NCI-H146 (cell line): ENCODE data around the gene IFNK.

Source experiments
- DNase-seq: peaks from one replicate; lab custom pipeline; 2025; lab: John Stamatoyannopoulos, UW

IFNK gene

DNA sequence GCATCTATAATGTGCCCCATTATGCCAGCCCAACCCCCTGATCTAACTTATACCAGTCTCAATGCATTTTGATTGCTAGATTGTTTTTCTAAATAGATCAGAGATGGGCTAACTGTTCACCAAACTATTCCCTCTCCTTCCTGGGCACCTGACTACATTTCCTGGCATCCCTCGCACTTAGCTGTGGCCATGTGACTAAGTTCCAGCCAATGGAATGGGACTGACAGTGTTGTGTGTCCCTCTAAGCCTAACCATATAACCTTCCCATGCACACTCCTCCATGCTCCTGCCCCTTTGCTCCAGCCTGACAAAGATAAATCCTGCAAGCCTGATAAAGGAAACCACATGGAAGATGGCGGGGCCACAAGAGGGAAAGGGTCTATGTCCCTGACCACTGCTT is 12.3 kb upstream of the IFNK start:
- DNase-seq: no peak

DNA sequence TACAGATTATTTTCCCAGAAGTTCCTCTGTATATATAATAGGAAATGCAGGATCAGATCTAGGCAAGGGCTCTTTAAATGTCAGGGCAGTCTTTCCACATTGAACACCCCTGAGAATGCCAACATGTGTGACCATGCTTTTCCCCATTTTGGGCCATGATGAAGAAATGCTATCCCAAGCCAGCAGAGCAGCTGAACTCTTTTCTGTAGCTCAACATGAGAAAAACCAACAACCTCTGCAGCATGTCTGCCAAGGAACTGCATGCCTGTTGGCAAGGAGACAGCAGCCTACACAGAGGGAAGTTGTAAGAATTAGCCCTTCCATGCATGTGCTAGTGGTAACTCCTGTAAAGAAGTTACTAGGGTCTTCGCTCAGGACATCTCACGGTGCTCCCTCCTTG is 9.5 kb upstream of the IFNK start:
- no peak for DNase-seq

DNA sequence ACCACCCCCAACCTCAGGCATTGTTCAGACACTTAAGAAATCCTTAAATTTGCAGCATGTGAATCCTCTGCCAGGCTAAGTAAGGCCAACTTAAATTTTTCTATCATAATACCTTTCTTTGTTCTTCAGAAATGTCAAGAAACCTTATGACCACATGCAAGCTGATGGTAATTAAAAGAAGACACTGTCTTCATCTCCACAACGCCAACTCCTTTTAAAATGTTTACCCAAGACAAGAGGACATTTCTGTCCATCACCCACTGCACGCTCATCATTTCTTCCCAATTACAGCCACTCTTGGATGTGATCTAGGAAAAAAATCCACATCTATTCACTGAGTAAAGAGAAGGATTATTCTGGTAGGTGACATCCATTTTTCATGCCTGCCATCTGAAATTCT is 6.1 kb upstream of the IFNK start:
- no peak for DNase-seq

DNA sequence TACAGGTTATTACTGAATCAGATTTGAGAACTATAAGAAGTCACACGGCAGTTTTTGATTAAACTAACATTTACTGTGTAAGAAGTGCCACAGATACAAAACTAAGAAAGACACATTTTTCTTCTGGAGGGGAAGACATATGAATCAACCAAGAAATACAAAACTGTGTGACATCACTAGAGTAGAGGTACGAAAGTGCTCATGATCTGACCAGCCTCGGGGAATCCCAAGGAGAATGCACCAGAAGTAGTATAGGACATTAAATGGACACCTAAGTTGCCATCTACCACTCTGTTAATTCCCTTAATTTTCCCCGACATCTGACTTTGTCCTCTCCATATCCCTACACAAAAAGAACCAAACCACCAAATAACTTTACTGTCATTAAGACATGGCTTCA is 5.3 kb upstream of the IFNK start:
- no peak for DNase-seq

DNA sequence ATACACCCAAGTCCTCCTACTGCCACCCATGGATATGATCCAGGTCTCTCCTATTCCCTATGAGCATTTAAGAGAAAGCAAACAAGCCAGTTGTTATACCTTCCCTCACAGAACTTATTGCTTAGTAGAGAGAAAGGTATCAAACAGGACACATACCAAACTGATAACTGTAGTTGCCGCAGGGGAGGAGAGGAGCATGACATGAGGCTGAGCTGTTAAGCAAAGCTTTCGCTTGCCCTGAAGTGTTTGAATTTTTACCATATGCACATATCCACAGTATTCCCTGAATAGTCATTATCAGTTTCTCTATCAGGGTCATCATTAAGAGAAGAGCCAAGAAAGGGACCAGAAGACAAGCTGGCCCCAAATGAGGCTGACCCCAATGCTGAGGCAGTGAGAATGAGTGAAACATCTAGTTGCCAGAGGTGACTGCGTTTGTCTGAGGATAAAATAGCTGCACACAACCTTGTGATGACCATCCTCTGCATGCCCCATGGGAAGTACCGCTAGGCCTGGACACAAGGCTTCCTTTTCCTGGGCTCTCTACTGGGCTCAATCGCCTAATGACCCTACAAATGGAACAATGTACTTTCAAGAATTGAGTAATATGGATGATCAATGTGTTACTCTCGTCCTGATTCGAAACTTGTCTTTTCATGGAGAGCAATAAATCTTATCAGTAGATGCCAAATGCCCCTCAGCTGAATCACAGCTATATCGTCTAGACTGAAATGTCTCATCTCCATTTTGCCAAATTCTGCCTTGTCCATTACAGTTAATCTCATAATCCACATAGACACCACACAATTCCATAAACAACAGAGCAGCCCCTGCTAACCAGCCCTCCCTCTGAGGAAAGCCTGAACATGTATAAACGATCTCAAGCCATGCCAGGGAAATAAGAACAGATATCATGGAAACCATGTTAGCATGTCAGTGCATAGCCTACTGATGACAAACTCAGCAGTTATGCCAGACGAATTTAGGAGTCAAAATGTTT is 4.3 kb upstream of the IFNK start:
- no peak for DNase-seq

DNA sequence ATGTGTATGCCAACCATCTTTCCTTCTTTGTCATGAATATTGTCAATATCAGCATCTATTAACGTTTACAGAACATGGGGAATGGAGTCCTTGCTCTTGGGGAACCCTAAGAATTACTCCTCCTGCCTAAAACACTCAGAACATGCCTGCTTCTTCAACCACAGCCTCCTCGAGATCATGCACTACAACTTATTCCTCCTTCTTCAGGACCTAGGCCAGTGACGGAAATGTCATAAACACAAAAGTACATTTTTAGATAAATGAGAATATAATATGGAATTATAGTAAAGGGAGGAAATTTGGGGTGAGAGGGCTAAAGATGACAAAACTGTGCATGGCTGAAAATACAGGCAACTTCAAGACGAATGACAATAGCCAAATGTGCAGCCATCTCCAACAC is 3.1 kb upstream of the IFNK start:
- no peak for DNase-seq

DNA sequence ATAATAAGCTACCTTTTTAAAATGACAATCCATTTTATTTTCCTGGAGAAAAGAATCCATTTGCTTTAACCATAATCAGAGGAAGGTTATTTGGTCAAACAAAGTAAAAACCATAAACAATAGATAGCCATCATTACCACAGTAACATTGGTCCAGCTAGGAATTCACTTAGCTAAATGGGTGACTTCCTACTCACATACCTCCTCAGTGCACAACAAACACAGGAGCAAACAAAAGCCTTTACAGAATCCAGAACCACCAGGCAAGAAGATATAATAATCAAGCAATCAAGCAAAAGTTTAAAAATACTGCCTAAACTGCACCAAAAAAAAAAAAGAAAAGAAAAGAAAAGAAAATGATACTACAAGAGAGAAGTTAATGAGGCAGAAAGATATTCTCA is 949 bp upstream of the IFNK start:
- no peak for DNase-seq

DNA sequence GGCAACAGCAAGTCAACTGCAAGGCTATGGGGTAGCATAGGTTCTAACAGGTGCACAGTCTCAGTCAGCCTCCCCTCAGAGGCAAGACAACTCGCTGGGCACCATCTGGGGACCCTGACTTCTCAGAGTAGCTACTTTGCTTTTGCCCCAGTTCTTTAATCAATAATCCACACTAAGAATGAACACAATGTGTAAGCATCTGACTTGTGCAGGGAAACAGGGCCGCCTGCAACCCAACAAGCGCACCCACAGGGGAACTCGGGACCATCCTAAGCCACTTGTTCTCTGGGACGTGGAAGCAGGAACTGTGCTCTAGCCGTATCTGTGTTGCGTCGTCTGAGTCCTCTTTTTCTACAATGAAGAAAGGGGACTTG is 3.6 kb downstream of the IFNK start:
- DNase-seq: no peak

DNA sequence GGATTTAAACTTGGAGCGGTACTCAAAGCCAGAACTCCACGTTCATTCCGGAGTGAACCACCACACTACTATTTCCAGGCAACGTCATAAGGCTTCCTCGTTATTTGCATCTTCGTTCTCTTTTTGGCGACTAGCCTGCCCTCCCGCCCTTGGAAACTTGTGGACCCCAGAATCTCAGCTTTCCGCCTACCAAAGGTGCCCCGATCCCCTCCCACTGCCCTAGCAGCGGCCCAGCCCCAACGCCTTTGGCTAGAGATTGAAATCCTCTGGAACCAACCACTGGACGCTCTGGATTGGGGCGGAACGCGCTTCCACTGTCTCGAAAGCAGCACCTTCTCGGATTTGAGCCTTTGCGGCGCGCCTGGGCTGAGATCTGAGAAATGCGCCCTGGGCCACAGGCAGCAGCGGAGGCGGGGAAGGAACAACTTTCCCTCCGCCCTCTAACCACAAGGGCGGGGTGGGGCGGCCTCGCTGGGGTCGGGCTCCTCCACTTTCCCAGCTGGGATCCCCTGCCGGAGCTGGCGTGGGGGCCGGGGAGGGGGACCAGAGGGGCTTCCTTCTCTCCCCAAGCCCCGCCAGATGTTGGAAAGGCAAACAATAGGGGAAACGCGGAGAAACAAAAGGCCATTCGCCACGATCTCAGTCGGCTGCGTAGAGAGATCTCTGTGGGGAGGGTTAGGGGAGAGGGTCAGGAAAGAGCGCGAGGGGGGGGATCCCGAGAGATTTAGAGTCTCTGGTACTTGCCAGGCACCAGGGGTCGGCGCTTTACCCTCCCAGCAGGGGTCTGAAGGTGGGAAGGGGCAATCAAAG is 4.2 kb downstream of the IFNK start:
- no peak for DNase-seq

DNA sequence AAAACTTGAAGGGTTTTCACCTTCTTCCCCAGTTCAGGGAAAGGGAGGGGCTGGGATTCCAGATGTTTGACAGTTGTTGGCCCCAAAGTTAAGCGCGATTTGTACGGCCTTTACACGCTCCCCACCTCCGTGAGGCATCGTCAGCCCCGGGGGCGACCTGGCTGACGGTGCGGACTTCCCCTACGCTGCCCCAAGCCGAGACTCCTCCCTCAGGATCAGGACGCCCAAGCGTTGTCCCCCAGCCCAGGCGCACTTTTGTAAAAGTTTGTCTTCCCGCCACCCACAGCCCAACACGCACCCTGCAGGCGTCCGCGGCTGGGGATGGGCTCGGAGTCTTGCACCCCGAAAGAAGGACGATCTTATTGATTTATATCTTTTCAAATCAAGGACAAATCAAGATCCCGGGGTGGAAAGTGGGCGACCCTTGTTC is 4.8 kb downstream of the IFNK start:
- peak; percentile 58 for DNase-seq

DNA sequence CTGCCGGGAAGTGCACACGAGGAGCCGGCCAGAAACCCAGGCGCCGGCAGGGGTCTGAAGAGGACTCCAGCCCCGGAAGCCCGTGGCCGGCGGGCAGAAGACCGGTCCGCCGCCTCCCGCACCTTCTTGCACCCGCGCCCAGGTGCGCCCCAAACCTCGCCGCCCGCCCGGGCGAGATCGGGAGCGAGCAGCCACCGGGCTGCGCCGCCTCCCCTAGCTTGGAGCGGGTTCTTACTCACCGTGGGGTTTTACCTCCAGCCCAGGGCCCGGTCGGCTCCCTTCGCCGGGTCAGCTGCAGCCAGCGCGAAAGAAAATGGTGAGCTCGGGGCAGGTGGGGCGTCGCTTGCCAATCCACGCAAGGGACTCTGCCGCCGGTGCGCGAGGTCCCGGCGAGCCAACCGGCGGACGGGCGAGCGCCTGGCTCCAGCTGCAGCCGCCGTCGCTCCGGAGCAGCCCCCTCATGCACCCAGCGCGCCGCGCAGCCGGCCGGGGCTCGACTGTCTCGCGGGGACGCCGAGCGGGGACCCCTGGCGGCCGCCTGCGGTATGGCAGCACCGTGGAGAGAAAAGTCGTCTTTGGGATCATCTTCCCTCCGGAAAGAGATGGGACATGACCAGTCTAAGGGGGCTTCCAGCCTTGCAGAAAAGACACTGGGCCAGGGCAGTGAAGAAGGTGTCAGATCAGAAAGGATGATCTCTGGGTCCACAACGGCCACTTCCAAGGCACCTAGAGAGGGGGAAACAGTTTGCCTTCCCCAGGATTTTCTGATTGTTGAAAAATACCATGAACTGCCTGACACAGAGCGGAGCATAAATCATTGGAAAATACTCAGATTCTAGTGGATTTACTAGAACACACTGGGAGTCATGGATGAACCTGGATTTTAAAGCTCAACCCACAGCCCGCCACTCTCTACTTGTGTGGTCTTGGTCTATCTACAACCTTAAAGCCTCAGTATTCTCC is 5.5 kb downstream of the IFNK start, which contains the start of gene MOB3B:
TSS of gene MOB3B (minus strand) at position 499 of the 963 bp plus-strand sequence. CDS start 74,264 bp downstream, outside the sequence.
- DNase-seq: peak; percentile 85

DNA sequence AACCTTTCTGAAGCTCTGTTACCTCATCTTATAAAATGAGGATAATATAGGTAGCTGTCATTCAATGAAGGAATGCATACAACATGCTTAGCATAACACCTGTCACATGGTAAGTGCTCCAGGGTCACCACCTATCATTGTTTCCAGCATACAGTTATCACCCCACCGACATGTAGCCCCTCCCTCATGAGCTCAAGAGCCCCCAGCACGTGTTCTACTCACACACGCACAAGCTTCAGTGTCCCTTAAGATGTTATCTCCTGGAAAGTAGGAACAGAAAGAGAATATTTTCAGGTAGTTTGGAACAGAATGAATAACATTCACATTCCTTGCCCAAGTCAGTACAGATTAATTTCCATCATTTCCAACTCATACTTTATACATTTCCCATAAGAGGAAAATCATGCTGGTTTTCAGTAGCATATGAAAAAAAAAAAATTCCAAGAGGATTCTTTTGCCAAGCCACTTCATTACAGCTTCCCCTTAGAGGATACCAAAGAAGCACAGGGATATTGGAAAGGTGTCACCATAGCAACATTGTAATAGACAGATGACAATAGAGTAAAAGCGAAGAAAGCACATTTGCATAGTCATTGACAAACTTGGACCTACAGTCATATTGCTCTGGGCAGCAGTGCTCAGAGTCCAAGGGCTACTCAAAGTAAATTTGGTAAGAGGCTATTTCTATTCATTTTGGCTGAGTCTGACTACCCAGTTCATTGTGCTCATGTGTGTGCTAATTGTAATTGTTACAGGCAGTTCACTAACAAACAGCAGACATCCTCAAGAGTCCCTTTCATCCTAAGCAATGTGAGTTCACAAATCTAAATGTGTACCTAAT is 7.0 kb downstream of the IFNK start:
- no peak for DNase-seq

DNA sequence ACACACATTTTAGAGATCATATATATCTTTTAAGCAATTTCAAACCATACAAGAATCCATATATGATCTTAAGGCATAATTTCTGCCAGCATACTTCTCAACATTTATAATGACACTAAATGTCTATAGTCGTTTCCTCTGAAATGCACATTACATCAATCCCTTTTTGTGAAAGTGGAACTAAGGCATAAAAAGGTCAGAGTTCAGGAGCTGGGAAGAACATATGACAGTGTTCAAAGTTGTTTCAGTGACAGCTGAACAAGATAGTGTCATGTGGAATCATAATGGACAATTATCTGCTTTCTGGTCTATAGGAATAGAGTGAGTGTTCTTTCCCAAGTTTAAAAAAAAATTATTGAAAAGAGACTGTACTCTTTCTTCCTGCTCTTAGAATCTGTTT is 8.0 kb downstream of the IFNK start:
- no peak for DNase-seq

DNA sequence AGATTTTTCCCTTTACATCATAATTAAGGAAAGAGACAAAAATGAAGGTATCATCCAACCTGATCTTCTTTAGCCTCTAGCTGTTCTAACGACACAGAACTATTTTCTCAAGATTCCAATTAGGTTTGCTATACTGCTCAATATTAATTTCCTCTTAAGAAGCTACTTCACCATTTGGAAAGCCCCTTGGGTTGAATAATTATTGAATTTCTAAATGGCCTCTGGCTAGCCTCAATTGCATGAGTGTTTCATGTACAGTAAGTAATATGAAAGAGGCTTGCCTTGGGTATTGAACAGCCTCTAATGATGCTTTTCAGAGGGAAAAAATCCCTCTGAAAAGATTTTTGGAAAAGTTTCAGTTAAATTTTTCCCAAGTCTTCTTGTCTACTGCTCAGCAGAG is 9.2 kb downstream of the IFNK start:
- no peak for DNase-seq

DNA sequence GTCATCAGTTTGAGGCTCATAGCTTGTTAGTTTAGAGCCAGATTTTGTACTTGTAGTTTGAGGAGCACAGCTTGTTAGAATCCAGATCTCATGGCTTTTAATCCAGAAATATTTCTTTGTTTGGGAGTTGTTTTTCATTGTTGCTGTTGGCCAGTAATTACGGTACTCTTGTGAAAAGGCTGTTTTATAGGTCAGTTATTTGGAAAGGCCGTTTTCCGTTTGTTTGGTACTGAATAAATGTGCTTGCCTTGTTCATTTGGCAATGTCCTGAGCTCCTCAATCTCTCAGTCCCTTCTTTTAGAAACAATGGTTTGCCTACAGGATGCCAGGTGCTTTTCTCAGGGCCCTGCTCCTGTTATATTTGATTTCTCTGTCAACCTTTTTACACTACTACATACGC is 10.0 kb downstream of the IFNK start:
- no peak for DNase-seq

DNA sequence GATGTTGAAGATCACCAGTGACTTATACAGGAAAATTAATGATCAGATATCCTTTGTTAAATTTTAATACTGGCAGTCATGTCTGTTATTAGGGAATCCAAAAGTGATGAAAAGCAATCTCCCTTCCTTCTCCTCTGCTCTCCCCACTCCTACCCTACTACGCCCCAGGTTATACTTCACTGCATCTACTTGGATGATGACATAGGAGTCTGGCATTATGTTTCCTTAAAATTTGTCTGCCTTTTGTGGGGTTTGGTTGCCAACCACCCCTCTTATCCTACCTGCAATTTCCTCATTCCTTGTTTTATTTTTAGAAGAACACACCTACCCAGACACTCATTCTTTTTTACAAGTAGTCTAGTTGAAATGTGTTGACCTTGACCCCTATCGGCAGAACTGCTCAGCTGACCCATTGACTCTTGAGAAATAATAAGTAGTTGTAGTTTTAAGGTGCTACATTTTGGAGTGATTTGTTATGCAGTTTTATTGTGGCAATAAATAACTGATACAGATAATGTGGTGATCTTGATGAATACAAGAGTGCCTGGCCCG is 10.6 kb downstream of the IFNK start:
- DNase-seq: no peak

DNA sequence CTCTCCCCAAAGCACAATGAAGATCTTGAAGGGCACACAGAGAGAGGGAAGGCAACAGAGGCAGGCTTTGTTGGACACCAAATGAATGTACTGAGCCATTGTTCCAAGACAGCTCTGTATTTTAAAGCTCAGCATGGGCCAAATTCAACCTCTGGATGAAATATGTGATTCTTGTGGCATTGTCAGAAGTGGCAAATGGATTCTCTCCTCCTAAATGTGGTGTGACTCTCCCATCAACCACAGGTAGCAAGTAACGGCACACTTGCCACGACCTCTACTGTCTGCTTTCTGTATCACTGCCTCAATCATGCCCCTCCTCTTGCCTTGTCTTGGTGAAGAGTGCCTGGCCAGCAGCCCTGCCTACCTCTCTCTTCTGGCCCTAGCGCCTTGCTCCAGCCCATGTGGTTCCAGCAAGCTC is 11.6 kb downstream of the IFNK start:
- peak; percentile 18 for DNase-seq

DNA sequence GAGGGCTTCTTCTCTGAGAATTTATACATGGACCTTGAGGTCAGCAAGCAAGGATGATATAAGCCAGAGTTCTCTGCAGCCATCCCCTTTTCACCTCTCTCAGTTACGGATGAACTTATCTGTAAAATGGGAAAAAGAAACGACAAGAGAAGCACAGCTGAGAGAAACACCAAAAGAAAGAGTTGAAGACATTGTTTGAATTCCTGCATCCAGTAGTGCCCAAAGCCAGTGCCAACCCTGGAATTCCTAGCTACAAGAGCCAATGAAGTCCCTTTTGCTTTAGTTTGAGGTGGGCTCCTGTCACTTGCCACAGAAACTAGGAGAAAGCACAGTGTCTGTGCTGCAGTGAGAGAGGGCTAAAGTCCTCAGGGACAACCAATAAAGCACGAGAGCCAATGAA is 12.1 kb downstream of the IFNK start:
- DNase-seq: no peak

DNA sequence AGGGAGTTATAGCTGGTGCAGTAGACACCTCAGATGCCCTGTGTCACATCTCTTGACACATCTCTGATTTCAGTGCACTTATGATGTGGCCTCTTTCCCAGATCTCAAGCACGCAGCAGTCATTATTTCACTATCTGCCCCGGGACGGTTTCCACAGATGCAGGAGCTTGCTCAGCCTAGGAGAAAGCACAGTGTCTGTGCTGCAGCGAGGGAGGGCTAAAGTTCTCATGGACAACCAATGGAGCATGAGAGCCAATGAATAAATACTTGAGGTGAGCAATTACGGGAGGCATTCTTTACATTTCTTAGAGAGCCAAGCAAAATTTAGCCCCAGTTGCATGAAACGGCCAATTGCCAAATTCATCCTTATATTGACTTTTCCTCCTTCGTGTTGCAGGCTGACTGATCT is 12.9 kb downstream of the IFNK start:
- DNase-seq: no peak

DNA sequence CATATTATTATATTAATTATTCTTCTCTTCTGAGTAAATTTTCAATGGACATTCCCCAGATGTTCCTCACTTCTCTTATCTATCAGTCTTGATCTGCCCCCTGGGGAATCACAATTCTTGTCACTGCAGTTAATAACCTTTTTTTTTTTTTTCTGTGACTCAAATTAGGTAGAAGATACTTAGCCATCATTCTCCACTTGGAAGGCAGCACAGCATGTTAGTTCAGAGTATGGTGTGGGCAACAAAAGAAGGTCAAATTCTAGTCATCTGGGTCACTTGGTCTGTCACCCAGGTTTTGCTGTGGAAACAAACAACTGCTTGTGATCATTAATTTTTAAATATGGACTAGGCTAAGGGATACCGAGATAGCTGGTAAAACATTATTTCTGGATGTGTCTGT is 13.7 kb downstream of the IFNK start:
- DNase-seq: peak; percentile 14

DNA sequence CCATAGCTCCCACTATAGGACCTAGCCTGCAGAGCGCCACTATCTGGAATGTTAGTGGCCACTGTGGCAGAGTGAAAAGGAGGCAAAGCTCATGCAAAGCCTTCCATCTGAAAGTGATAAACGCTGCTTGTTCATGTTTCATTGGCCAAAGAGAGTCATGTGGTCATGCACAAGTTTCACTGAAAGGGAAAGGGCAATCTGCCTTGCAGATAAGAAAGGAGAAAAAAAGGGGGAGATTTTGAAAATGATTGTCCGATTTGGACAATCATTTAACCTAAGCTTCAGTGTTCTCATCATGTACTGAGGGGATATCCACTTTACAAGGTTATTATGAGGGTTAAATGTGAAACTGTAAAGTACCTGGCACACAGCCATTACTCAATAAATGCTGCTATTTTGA is 14.6 kb downstream of the IFNK start:
- DNase-seq: no peak
